ENCODE measurements around the gene EPS8.

The EPS8 gene

GRCh38 chr12:15789220-15790171 lies at the start of gene EPS8:
Gene EPS8, minus strand, starts transcription at chr12:15789388. Its CDS starts 106,437 bp downstream, at chr12:15682951.
- peak within 1 kb of the TSS; percentile 82 for H3K4me3 ChIP-seq (ENCODE audit: insufficient read length, low read depth)
- no peaks in the 10 kb centered on the region for H3K36me3 ChIP-seq (ENCODE audit: insufficient read depth, insufficient read length, low read length)
- H3K27me3 ChIP-seq (ENCODE audit: insufficient read depth, insufficient read length): peaks cover 71% of the 10 kb centered on the region
- no peaks in the 10 kb centered on the region for H3K9me3 ChIP-seq (ENCODE audit: insufficient read depth, low read length)
- H3K4me1 ChIP-seq (ENCODE audit: insufficient read depth, insufficient read length): peaks cover 4% of the 10 kb centered on the region
- no peak for TF ChIP-seq SUZ12 (IDR thresholded peaks at IDR 0.05; ENCODE audit: extremely low read depth, insufficient read depth, insufficient read length)
- no peak for TF ChIP-seq YY1 (IDR thresholded peaks at IDR 0.05; ENCODE audit: insufficient read depth, insufficient read length)
- no peak for TF ChIP-seq ZNF274 (IDR thresholded peaks at IDR 0.05; ENCODE audit: low read depth, low read length)
- peak; percentile 98 for DNase-seq (ENCODE audit: low read depth, low spot score)
- H3K9ac ChIP-seq (ENCODE audit: insufficient read length, low read depth): peak within 1 kb of the TSS; percentile 87

- no peak for DNase-seq (ENCODE audit: low read depth, low spot score)
- H3K9me3 ChIP-seq (ENCODE audit: insufficient read depth, low read length): no peaks in the 10 kb centered on the region
- no peaks in the 10 kb centered on the region for H3K4me1 ChIP-seq (ENCODE audit: insufficient read depth, insufficient read length)
- no peak overlapping the region for H3K9ac ChIP-seq (ENCODE audit: insufficient read length, low read depth)
- TF ChIP-seq ZNF274 (IDR thresholded peaks at IDR 0.05; ENCODE audit: low read depth, low read length) (no peak), YY1 (IDR thresholded peaks at IDR 0.05; ENCODE audit: insufficient read depth, insufficient read length) (no peak), SUZ12 (IDR thresholded peaks at IDR 0.05; ENCODE audit: extremely low read depth, insufficient read depth, insufficient read length) (no peak)
- no peak overlapping the region for H3K4me3 ChIP-seq (ENCODE audit: insufficient read length, low read depth)
- no peaks in the 10 kb centered on the region for H3K36me3 ChIP-seq (ENCODE audit: insufficient read depth, insufficient read length, low read length)
- no peaks in the 10 kb centered on the region for H3K27me3 ChIP-seq (ENCODE audit: insufficient read depth, insufficient read length)
Observed at GRCh38 chr12:15837141-15837790, 48.1 kb upstream of the EPS8 start.

GRCh38 chr12:15834575-15834974 lies 45.4 kb upstream of the EPS8 start:
- Histone ChIP-seq H3K9ac (ENCODE audit: insufficient read length, low read depth) (no peak overlapping the region), H3K27me3 (ENCODE audit: insufficient read depth, insufficient read length) (no peaks in the 10 kb centered on the region), H3K4me3 (ENCODE audit: insufficient read length, low read depth) (no peak overlapping the region), H3K4me1 (ENCODE audit: insufficient read depth, insufficient read length) (no peaks in the 10 kb centered on the region), H3K9me3 (ENCODE audit: insufficient read depth, low read length) (no peaks in the 10 kb centered on the region), H3K36me3 (ENCODE audit: insufficient read depth, insufficient read length, low read length) (no peaks in the 10 kb centered on the region)
- TF ChIP-seq YY1 (IDR thresholded peaks at IDR 0.05; ENCODE audit: insufficient read depth, insufficient read length) (no peak), ZNF274 (IDR thresholded peaks at IDR 0.05; ENCODE audit: low read depth, low read length) (no peak), SUZ12 (IDR thresholded peaks at IDR 0.05; ENCODE audit: extremely low read depth, insufficient read depth, insufficient read length) (no peak)
- no peak for DNase-seq (ENCODE audit: low read depth, low spot score)

- H3K4me3 ChIP-seq (ENCODE audit: insufficient read length, low read depth): no peak overlapping the region
- TF ChIP-seq ZNF274 (IDR thresholded peaks at IDR 0.05; ENCODE audit: low read depth, low read length): no peak
- no peak for TF ChIP-seq YY1 (IDR thresholded peaks at IDR 0.05; ENCODE audit: insufficient read depth, insufficient read length)
- no peak for TF ChIP-seq SUZ12 (IDR thresholded peaks at IDR 0.05; ENCODE audit: extremely low read depth, insufficient read depth, insufficient read length)
- H3K27me3 ChIP-seq (ENCODE audit: insufficient read depth, insufficient read length): no peaks in the 10 kb centered on the region
- H3K4me1 ChIP-seq (ENCODE audit: insufficient read depth, insufficient read length): no peaks in the 10 kb centered on the region
- no peaks in the 10 kb centered on the region for H3K36me3 ChIP-seq (ENCODE audit: insufficient read depth, insufficient read length, low read length)
- DNase-seq (ENCODE audit: low read depth, low spot score): no peak
- H3K9ac ChIP-seq (ENCODE audit: insufficient read length, low read depth): no peak overlapping the region
- no peaks in the 10 kb centered on the region for H3K9me3 ChIP-seq (ENCODE audit: insufficient read depth, low read length)
Observed at GRCh38 chr12:15831315-15831978, 42.3 kb upstream of the EPS8 start.

GRCh38 chr12:15830538-15830937 lies 41.4 kb upstream of the EPS8 start:
- H3K4me3 ChIP-seq (ENCODE audit: insufficient read length, low read depth): no peak overlapping the region
- no peak overlapping the region for H3K9ac ChIP-seq (ENCODE audit: insufficient read length, low read depth)
- H3K27me3 ChIP-seq (ENCODE audit: insufficient read depth, insufficient read length): no peaks in the 10 kb centered on the region
- DNase-seq (ENCODE audit: low read depth, low spot score): no peak
- H3K9me3 ChIP-seq (ENCODE audit: insufficient read depth, low read length): no peaks in the 10 kb centered on the region
- H3K36me3 ChIP-seq (ENCODE audit: insufficient read depth, insufficient read length, low read length): no peaks in the 10 kb centered on the region
- TF ChIP-seq SUZ12 (IDR thresholded peaks at IDR 0.05; ENCODE audit: extremely low read depth, insufficient read depth, insufficient read length): no peak
- no peak for TF ChIP-seq ZNF274 (IDR thresholded peaks at IDR 0.05; ENCODE audit: low read depth, low read length)
- TF ChIP-seq YY1 (IDR thresholded peaks at IDR 0.05; ENCODE audit: insufficient read depth, insufficient read length): no peak
- H3K4me1 ChIP-seq (ENCODE audit: insufficient read depth, insufficient read length): no peaks in the 10 kb centered on the region

GRCh38 chr12:15829949-15830348 lies 40.8 kb upstream of the EPS8 start:
- H3K36me3 ChIP-seq (ENCODE audit: insufficient read depth, insufficient read length, low read length): no peaks in the 10 kb centered on the region
- no peaks in the 10 kb centered on the region for H3K9me3 ChIP-seq (ENCODE audit: insufficient read depth, low read length)
- no peak overlapping the region for H3K9ac ChIP-seq (ENCODE audit: insufficient read length, low read depth)
- no peak overlapping the region for H3K4me3 ChIP-seq (ENCODE audit: insufficient read length, low read depth)
- TF ChIP-seq SUZ12 (IDR thresholded peaks at IDR 0.05; ENCODE audit: extremely low read depth, insufficient read depth, insufficient read length) (no peak), YY1 (IDR thresholded peaks at IDR 0.05; ENCODE audit: insufficient read depth, insufficient read length) (no peak), ZNF274 (IDR thresholded peaks at IDR 0.05; ENCODE audit: low read depth, low read length) (no peak)
- DNase-seq (ENCODE audit: low read depth, low spot score): no peak
- H3K4me1 ChIP-seq (ENCODE audit: insufficient read depth, insufficient read length): no peaks in the 10 kb centered on the region
- H3K27me3 ChIP-seq (ENCODE audit: insufficient read depth, insufficient read length): no peaks in the 10 kb centered on the region
